HG03064 (cell line): ENCODE data around the gene TMEM255A.

Experiments used
- ATAC-seq: cut with Tn5 transposase; IDR thresholded peaks from one replicate; pipeline ENCODE4 v1.9.1; 2021; ENCODE audit warnings: low read depth; ENCODE audit not compliant: unreplicated experiment

The TMEM255A gene

DNA sequence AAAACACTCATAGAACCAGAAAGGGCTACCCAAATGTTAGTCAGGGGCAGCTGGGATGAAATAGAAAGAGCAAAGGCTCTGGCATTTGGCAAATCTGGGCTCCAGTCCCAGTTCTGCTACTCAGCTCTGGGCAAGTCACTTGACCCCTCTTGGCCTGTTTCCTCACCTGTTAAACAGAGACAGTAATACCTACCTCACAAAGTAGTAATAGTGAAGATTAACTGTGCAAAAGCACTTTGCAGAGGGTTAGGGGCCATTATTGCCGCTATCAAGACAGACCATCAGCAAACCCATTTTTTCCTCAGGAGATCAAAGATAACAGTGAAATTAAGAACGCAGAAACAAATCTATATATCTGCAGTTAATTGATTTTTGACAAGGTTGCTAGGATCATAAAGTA lies 40.0 kb downstream of the TMEM255A start:
- ATAC-seq = no peak

DNA sequence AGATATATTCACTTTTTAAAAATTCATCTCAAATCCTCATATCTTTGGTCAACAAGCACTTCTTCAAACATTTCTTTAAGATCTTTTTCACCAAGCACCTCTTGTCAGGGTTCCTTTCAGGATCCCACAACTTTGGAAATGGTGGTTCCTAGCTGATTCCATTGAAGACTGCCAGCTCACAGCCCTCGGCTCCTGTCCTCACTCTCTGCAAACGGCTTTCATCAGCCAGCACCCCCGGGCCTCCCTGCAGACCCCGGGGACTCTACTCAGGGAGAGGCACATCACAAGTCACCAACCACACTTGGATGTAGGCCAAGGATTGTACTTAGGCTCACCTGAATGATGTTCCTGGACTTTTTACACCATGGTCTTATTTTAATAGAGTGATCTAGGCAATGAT lies 40.7 kb downstream of the TMEM255A start:
- ATAC-seq = no peak

DNA sequence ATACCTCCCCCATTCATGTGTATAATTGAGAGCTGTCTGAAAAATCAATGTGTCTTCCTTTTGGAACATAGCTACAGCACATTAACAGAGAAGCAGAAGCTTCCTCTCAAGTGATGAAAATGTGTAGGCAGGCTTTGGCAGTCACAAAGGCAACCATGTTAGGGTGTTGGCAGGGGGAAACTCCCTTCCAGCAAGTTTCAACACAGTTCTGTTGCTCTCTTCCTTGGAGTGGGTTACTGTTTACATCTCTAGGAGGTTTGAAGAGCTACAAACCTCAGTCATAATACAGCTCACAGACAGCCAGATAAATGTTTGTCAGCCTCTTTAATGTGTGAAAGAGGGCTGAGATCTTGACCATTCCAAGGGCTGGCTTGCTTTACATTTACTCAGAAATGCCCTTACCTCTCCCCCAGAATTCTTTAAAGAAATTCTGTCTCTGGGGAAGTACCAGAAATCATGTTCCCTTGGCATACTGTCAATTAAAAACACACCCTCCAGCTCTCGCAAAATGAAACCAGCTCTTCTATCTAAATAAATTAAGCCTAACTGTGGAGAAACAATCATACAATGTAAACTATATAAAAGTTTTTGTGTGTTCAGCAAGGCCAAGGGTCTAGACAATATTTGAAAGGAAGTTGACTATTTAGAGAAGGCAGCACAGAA lies 41.8 kb downstream of the TMEM255A start:
- no peak for ATAC-seq

DNA sequence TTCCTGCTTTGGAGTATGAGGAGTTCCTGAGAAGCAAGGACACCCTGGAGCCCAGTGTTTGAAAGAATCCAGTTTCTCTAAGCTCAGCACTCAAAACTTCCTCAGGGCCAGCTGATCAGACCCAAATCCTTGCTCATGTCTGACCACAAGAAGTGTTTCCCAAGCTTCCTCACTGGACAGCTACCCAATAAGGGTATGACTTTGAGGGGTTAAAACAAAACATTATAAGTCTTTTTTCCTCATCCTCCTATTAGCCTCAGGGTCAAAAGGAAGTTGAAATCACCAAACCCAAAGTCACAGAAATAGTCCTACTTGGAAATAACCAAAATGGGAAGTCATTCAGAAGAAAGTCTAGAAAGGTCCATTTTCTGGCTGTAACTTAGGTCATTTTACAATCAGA lies 46.9 kb downstream of the TMEM255A start:
- ATAC-seq = no peak

DNA sequence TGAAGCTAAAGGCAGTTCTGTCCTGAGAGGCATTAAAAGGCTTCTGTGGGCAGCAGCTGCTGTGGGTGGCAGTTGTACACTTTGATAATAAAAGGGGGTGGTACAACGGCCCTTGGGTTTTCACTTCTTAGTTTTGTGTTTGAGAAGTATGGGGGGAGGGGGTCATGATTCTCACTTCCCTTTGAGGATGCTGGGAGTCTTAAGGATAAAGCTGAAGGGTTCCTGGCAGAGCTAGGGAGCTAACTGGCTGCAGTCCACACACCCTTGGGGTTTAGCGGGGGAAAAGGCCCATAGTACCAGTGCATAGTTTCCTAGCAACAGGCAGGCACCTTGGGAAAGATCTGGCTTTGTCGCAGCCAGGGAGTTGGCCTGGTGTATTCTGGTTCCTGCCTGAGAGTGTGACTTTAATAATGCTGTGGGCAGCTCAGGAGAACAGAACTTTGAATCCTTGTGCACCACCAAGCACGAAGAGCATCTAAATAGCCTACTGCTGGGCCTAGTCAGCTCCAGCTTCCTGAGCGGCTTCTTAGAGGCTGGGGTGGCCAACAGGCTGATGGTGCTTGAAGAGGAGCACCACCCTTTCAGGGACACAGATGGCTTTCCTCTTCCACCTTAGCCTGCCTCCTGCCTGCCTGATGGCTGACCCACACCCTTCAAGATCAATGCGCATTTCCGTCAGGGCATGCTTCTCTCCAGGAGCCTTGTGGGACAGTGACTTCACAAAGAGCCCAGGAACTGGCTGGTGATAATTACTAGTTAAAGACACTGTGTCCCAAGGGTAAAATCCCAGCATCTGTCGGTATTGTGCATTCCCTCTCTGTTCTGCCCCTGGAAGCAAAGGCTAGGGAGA lies 48.2 kb downstream of the TMEM255A start:
- ATAC-seq = no peak

DNA sequence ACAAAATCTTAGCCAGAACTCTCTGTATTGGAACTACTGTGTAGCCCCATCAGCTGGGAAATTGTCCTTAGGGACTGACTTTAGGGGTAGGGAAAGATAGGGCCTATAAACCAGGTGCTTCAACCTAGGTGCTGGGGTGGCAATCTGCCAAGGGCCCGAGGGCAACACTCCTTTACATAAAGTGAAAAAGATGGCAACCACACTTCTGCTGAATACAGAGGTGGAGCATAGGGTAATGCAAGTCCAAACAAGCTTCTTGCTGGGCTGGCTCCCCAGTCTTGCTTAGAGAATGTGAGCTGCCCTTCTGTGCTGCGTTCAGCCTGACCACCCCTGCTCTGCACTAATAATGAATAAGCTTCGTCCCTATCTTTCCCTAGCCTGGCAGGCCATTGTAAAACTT lies 50.9 kb downstream of the TMEM255A start:
- no peak for ATAC-seq

DNA sequence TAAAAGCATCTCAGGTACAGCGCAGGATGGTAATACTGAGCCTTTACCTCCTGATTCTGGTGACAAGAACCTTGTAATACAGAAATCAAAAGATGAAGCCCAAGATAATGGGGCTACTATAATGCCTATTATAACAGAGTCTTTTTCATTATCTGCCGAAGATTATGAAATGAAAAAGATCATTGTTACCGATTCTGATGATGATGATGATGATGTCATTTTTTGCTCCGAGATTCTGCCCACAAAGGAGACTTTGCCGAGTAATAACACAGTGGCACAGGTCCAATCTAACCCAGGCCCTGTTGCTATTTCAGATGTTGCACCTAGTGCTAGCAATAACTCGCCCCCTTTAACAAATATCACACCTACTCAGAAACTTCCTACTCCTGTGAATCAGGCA lies 57.5 kb downstream of the TMEM255A start:
- ATAC-seq = no peak

DNA sequence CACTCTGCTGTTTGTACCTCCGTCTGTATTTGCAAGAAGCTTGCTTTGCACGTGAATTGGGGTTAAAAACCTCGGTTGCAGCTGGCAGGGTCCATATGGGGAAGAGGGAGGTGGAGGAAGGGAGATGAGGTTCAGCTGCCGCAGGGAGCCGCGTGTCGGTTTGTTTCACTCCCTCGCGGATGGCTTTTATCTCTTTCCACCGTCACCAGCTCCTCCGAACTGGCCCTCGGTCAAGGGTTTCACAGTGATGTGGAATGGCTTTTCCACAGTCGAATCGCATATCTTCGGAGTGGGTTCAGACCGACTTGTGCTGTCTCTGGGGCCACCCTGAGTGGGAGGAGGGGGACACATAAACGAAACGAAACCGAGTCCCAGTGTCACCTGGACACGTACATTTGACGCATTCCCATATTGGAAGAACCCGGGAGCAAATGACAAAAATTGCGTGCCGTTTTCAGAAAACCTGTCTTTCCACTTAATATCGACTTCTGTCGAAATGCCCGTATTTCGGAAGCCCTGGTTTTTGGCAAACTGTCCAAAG lies 59.7 kb downstream of the TMEM255A start:
- ATAC-seq = no peak

DNA sequence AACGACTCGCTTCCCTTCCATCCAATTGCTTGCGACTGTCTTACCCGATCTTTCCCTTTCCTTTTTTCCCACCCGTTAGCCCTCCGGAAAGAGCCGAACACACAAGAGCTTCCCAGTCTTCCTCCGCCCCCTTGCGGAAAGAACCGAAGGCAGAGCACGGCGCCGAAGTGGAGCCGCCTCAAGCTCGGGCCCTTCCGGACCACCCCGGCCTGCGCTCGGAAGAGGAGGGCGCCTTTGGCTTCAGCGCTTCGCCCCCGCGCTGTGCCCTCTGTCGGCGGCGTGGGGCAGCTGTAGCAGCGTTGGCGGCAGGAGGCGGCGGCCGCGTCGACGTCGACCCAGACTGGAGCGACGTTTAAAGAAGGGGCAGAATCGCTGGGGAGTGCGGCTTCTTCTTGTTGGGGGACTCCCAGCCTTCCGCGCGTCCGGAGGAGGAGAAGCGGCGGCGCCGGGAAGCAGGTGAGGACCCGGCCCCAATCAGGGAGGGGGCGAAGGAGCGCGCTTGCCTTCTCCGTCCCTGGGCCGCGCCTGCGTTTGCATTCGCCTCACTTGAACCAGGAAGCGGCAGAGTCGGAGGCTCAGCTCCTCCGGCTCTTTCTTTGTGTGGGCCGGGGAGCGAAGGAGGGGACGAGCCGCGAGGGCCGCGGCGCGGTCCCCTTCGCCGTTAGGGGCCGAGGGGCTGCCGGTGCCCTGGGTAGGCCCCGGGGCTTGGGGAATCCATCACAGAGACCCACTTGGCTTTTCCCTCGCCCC lies 60.6 kb downstream of the TMEM255A start, which contains the start of gene ZBTB33:
ZBTB33 (plus strand) TSS at position 291 of the 750 bp plus-strand sequence. CDS start 2,604 bp downstream, outside the sequence.
- peak; percentile 96 for ATAC-seq

DNA sequence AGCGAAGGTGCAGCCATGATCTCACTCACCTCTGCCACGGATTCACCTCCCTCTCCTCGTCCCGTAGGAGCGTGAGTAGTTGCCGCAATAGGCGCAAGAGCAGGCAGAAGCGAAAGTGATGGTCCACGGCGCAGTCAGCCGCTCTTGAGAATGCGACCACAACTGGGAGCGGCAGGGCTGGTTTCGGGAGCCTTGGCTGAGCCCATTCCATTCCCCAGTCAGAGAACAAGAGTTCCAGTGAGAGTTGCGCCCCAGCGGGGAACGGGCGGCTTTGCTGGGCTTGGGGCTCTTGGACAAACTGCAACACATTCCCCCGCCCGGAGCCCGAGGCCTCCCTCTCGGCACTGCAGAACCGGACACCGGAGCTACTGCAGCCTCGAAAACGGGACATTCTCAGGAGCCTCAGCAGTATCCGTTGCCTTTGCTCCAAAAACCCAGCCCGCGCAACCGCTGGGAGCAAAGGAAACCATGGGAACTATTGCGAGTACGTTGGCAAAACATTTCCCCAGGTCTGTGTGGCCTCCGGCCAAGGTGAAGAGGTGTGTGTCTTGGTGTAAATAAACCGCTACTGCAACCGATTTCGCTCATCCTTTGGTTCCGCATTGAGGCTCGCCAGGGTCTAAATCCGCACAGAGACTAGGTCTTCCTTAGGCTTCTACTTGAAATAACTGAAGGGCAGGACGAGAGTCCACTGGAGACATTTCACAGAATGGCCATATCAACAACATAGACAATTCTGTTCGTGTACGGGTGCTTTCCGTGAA lies 66.3 kb downstream of the TMEM255A start:
- peak; percentile 54 for ATAC-seq

DNA sequence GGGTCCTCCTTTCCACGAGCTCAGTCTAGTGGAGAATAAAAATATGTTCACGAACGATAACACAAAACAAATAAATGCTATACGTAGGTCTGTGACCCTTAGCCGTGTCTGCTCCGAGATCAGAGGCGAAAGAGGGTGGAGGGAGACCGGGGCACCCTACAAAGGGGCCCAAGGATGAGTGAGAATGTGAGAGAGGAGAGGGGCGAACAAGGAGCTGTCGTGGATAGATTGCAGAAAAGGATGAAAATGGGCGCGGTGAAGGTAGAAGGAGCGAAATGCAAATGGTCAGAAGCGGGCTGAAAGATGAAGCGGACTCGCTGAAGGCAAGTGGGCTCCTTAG lies 66.9 kb downstream of the TMEM255A start:
- ATAC-seq = no peak

DNA sequence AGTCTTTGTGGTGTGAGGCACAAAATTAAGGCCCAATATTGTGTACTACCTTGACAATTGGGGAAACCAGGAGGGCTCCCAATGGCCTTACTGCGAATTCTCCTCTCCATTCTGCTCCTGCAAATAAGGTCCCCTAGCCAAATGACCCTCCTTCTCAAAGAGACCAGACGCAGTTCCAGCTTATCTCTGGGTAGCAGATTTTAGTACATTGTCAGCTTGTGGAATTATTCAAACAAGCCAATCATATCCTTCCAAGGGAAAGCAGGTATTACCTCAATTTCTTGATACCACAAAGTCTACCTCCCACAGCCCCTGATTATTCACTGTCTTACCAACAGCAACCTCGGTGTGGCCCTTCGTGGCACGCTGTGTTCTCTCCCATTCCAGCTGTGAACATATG lies 68.4 kb downstream of the TMEM255A start:
- ATAC-seq = no peak

DNA sequence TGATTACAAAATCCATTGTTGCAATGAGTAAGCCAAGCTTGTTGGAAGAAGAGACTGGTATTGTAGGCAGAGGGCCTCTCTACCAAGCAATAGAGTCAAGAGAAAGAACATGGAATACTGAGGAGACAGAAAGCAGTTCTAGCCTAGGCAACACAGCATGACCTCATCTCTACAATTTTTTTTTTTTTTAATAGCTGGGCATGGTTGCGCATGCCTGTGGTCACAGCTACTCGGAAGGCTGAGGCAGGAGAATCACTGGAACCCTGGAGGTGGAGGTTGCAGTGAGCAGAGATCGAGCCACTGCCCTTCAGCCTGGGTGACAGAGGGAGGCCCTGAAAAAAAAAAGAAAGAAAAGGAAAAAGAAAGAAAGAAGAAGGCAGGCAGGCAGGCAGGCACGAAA lies 72.3 kb downstream of the TMEM255A start:
- ATAC-seq = no peak

DNA sequence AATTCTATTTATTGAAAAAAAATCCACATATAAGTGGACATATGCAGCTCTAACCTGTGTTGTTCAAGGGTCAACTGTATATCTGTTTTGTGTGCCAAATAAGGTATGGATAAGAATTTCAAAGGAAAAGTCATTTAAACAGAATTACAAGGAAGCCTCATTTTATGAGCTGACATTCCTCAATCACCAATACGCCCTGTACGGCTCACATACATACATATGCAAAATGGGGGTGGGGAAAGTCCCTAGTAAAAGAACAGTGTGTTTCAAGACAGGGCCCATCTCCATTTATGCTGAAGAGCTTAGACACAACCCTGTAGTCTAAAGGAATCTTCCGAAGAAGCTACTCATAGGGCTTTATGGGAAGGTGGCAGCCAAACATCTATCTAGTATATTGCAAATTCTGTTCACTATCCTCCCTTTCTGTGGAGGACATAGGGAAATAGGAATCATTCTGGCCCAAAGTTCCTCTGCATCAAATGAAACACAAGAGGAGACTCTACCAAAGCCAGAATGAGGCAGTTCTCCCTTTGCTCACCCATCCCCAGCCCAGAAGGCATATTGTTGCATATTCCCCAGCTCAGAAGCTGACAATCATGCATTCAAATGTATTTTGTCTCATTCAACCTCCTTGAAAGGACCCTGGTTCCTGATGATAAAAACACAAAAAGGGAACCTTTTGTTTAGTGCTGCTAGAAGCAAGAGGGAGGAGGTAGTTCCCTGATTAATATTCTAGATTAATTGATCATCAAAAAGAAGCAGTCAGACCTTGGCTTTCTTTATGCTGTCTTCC lies 74.4 kb downstream of the TMEM255A start:
- no peak for ATAC-seq

DNA sequence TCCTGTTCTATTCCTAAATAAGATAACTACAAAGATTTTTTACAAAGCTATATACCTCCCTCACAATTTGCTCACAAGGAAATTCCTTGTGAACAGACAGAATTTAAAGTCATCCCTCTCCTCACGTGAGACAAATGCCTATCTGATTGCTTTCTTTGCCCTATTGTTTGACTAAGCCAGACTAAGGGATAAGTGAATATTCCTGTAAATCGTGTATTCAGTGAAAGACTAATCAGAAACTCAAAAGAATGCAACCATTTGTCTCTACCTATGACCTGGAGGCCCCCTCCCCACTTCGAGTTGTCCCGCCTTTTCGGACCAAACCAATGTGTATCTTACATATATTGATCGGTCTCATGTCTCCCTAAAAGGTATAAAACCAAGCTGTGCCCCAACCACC lies 76.0 kb downstream of the TMEM255A start:
- no peak for ATAC-seq

DNA sequence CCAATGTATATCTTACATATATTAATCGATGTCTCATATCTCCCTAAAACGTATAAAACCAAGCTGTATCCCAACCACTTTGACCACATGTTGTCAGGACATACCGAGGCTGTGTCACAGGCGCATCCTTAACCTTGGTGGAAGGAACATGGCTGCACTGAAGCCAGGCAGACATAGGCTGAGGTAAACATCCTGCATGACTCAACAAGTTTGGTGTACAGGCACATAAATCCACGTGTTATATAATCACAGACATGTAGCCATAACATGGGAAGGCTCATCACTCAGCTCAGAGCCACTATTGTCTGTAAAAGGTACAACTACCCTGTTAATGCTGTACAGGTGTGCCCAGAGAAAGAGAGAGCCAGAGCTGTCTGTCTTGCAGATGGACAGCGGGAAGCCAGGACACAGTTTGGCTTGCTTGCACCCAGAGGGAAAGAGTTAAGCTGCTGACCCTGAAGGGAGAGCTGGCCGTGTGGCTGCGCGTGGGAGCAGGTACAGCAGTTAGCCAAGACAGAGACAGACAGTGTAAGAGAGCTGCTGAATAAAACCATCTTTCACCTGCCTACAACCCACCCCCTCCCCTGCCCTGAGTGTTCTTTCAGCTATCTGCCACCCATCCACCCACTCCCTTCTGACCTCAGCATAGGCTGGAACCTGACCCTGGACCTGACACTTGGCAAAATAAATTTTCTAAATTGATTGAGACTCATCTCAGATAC lies 82.9 kb downstream of the TMEM255A start:
- no peak for ATAC-seq

DNA sequence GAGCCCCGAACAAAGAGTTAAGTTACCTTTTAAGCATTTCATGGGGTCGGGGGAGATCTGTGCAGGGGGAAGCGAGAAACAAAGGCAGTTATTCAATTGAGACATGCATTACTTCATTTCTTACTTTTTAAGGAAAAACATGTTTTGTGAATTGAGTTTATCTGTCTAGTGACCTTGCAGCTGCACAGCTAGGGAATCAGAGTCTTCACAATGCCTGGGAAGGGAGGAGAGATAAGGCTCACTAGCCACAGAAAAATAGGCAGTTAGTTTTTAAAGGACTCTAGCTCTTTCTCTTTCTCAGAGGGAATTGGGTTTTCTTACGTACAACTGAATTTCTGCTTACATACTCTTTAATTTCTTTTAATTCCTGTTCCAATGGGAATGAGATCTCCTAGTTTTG lies 86.9 kb downstream of the TMEM255A start:
- no peak for ATAC-seq

DNA sequence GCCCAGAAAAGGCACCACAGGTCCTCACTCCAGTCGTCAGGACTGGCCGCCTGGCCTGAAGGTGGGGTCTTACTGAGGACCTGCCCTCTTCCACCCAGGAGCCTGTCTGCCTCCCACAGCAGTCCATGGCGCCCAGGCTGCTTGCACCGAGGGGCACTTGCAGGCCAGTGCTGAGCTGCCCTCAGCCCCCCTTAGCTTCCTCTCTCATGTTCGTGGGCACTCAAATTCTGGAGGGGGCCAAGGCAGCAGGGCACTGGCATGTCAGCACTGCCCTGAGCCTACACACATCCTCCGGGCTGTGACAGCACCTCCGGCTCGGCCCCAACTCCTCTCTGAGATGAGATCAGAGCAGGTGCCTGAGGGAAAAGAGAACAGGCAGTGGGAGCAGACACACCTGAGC lies 87.9 kb downstream of the TMEM255A start:
- no peak for ATAC-seq
